Measurements from ENCODE around the gene ZNF583. TPM values are rescaled to one million over a fixed set of nuclear protein-coding genes. Genes with fewer than 3 reads are reported as not detected.

ZNF583 gene
- total RNA-seq, 1 donor from 2014 or later, result 3.4 TPM

DNA sequence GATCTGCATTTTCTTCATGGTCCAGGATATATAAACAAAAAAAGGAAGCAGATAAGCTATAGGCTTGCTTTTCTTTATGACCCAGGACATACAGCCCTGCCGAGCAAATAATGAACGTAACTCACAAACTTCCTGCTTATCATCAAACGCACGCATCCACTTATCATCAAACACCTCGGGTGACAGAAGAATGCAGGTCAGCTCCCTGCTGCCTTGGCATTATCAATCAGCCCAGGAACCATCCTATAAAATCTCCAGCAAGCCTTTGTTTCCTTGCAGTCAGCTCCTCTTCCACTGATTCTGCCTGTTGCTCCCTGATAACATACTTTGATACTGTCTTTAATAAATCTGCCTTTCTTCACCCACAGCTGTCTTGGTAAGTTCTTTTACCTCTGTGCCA, 5.3 kb upstream of the ZNF583 start:
- TF ChIP-seq, protein P1, sequence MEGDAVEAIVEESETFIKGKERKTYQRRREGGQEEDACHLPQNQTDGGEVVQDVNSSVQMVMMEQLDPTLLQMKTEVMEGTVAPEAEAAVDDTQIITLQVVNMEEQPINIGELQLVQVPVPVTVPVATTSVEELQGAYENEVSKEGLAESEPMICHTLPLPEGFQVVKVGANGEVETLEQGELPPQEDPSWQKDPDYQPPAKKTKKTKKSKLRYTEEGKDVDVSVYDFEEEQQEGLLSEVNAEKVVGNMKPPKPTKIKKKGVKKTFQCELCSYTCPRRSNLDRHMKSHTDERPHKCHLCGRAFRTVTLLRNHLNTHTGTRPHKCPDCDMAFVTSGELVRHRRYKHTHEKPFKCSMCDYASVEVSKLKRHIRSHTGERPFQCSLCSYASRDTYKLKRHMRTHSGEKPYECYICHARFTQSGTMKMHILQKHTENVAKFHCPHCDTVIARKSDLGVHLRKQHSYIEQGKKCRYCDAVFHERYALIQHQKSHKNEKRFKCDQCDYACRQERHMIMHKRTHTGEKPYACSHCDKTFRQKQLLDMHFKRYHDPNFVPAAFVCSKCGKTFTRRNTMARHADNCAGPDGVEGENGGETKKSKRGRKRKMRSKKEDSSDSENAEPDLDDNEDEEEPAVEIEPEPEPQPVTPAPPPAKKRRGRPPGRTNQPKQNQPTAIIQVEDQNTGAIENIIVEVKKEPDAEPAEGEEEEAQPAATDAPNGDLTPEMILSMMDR (IDR thresholded peaks at IDR 0.05; ENCODE audit: insufficient read depth, low read length, severe bottlenecking), result no peak
- Histone ChIP-seq H3K4me3 (ENCODE audit: low read depth, low read length) (no peak overlapping the region), H3K27me3 (ENCODE audit: control insufficient read depth, insufficient read depth, low read length) (no peaks in the 10 kb centered on the region), H3K36me3 (ENCODE audit: control insufficient read depth, insufficient read depth, low read length) (no peaks in the 10 kb centered on the region)
- FAIRE-seq (no peak), DNase-seq (ENCODE audit: low read depth) (no peak)

DNA sequence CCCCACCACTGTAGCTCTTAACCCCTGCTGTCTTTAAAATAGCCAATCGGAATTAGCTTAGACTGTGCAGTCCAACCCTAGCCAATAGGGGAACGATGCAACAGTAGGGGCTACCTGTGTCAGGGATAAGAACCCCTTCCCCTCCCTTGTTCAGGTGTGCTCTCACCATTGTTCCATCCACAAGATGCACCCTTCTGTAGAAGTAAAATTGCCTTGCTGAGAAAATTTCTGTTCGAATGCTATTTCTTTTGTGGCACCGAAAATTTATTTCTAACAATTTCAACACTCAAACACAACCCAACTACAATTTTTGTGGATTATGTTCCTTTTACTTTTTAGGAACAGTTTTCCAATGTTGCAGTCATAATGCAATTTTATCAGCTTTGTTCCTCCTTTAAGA, 3.6 kb upstream of the ZNF583 start:
- Histone ChIP-seq H3K36me3 (ENCODE audit: control insufficient read depth, insufficient read depth, low read length) (no peaks in the 10 kb centered on the region), H3K27me3 (ENCODE audit: control insufficient read depth, insufficient read depth, low read length) (no peaks in the 10 kb centered on the region), H3K4me3 (ENCODE audit: low read depth, low read length) (no peak overlapping the region)
- DNase-seq (ENCODE audit: low read depth) (no peak), FAIRE-seq (no peak)
- TF ChIP-seq, protein P1 (IDR thresholded peaks at IDR 0.05; ENCODE audit: insufficient read depth, low read length, severe bottlenecking), result no peak

DNA sequence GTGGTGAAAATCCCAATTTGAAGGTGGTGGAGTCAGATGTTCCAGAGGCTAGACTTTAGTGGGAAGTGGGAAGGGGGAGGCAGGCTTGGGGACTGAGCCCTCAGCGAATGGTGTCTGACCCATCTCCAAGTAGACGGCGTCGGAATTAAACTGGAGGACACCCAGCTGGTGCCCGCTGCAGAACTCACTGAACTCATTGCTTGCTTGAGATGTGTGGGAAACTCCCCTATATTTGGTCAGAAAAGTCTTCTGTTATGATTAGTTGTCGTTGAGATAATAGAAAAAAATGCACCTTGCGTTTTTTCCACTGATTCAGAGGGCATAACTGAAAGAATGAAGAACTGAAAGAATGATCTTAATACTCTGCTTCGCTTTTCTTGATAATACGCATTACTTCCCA, 871 bp upstream of the ZNF583 start:
- DNase-seq (ENCODE audit: low read depth) (no peak), FAIRE-seq (no peak)
- Histone ChIP-seq H3K27me3 (ENCODE audit: control insufficient read depth, insufficient read depth, low read length) (no peaks in the 10 kb centered on the region), H3K4me3 (ENCODE audit: low read depth, low read length) (peak overlapping the region; percentile 60), H3K36me3 (ENCODE audit: control insufficient read depth, insufficient read depth, low read length) (no peaks in the 10 kb centered on the region)
- TF ChIP-seq, protein P1 (IDR thresholded peaks at IDR 0.05; ENCODE audit: insufficient read depth, low read length, severe bottlenecking), result no peak

DNA sequence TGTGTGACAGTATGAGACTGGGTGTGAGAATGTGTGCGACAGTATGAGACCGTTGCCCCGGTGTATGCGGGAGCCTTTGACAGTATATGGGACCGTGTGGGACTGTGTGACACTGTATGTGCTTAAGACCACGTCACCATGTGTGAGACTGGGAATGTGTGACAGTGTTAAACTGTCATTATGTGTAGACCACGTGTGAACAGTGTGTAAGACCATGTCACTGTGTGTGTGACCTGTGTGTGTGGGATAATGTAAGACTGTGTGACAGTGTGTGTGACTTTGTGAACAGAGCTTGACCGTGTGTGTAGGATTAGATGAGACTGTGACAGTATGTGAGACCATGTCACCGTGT, 549 bp downstream of the ZNF583 start:
- TF ChIP-seq, protein P1 (IDR thresholded peaks at IDR 0.05; ENCODE audit: insufficient read depth, low read length, severe bottlenecking), result no peak
- DNase-seq (ENCODE audit: low read depth) (no peak), FAIRE-seq (no peak)
- Histone ChIP-seq H3K36me3 (ENCODE audit: control insufficient read depth, insufficient read depth, low read length) (no peaks in the 10 kb centered on the region), H3K4me3 (ENCODE audit: low read depth, low read length) (peak overlapping the region; percentile 60), H3K27me3 (ENCODE audit: control insufficient read depth, insufficient read depth, low read length) (no peaks in the 10 kb centered on the region)

DNA sequence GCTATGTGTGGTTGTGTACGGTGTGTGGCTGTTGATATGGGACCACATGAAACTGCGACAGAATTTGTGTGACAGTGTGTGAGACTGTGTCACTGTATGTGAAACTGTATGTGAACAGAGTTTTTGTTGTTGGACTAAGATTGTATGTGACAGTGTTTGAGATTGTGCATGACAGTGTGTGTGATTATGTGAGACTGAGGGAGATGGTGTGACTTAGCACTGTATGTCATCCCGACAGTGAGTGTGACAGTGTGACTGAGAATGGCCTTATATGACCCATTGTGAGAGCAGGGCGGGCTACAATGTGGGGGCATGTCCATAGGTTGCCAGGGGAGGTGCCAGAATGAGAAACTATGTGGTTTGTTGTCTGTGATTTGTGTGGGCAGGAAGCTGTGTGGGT, 930 bp downstream of the ZNF583 start:
- FAIRE-seq (peak; percentile 98), DNase-seq (ENCODE audit: low read depth) (no peak)
- Histone ChIP-seq H3K4me3 (ENCODE audit: low read depth, low read length) (no peak overlapping the region), H3K27me3 (ENCODE audit: control insufficient read depth, insufficient read depth, low read length) (no peaks in the 10 kb centered on the region), H3K36me3 (ENCODE audit: control insufficient read depth, insufficient read depth, low read length) (no peaks in the 10 kb centered on the region)
- TF ChIP-seq, protein P1 (IDR thresholded peaks at IDR 0.05; ENCODE audit: insufficient read depth, low read length, severe bottlenecking), result no peak

DNA sequence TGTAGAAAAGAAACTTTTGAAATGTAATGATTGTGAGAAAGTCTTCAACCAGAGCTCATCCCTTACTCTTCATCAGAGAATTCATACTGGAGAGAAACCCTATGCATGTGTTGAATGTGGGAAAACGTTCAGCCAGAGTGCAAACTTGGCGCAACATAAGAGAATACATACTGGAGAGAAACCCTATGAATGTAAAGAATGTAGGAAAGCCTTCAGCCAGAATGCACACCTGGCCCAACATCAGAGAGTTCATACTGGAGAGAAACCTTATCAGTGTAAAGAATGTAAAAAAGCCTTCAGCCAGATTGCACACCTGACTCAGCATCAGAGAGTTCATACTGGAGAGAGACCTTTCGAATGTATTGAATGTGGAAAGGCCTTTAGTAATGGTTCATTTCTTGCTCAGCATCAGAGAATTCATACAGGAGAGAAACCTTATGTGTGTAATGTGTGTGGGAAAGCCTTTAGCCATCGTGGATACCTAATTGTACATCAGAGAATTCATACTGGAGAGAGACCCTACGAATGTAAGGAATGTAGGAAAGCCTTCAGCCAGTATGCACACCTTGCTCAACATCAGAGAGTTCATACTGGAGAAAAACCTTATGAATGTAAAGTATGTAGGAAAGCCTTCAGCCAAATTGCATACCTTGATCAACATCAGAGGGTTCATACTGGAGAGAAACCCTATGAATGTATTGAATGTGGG, 19.3 kb downstream of the ZNF583 start:
- FAIRE-seq (no peak), DNase-seq (ENCODE audit: low read depth) (no peak)
- H3K27me3 ChIP-seq (ENCODE audit: control insufficient read depth, insufficient read depth, low read length), result no peaks in the 10 kb centered on the region
- TF ChIP-seq, protein P1 (IDR thresholded peaks at IDR 0.05; ENCODE audit: insufficient read depth, low read length, severe bottlenecking), result no peak
- H3K4me3 ChIP-seq (ENCODE audit: low read depth, low read length), result no peak overlapping the region
- H3K36me3 ChIP-seq (ENCODE audit: control insufficient read depth, insufficient read depth, low read length), result no peaks in the 10 kb centered on the region
